ENCODE measurements around the gene BCKDHA.
A peak's percentile ranks its signal among the peaks of the same experiment; 100 is the strongest.
"Not testable (repeated sequence)": the region's sequence is repeated elsewhere in the genome, so short reads cannot be mapped to it uniquely, and the experiment has no call there.

The BCKDHA gene

GRCh38 chr19:41443813-41444455, 46.3 kb downstream of the BCKDHA start:
- DNase-seq (ENCODE audit: low read depth in 2 of 2) = no peak

- DNase-seq (ENCODE audit: low read depth in 2 of 2) = no peak
Measured at GRCh38 chr19:41445575-41445974, 48.0 kb downstream of the BCKDHA start.

- no peak for DNase-seq (ENCODE audit: low read depth in 2 of 2)
Measured at GRCh38 chr19:41447732-41448332, 50.2 kb downstream of the BCKDHA start.

- DNase-seq (ENCODE audit: low read depth in 2 of 2) = peak; percentile 60 to 64
Measured at GRCh38 chr19:41449079-41449864, 51.7 kb downstream of the BCKDHA start.

DNA sequence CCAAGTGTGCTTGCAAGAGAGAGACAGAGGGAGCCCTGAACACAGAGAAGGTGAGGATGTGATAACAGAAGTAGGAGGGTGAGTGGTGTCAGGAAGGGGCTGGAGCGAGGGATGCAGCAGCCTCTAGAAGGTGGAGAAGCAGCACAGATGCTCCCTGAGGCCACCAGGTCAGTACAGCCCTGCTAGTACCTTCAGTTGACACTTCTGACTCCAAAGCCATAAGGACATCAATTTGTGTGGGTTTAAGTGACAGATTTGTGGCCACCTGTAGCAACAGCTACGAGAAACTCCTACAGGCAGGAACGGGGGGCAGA, 52.2 kb downstream of the BCKDHA start:
- DNase-seq (ENCODE audit: low read depth in 2 of 2) = no peak

- no peak for DNase-seq (ENCODE audit: low read depth in 2 of 2)
Measured at GRCh38 chr19:41452584-41453275, 55.1 kb downstream of the BCKDHA start.

GRCh38 chr19:41455936-41456335, 58.3 kb downstream of the BCKDHA start:
- DNase-seq (ENCODE audit: low read depth in 2 of 2) = no peak

DNA sequence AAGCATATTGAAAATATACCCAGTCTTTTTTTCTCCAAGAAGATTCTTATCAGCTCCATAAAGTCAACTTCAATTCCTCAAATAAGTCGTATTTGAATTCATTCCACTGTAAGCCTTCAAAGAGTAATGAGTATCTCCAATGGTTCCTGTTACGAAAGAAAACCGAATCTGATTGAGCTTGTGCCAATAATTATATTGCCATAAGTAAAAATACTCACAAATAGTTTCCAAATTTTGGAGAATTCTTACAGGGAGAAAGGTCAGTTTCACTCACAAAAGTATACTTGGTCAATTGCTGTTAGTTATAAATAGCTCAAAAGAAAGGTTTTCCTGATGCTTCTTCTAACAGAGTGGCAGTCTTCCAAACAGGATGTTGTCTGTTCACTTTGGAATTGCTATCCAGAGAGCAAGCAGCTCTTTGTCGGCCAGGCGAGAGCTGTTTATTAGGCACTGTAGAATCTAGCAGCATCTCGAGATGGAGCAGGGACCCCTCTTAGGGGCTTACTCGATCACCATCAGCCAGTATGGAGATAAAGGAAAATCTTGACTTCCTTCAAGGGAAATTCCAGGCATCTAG, 58.8 kb downstream of the BCKDHA start:
- no peak for DNase-seq (ENCODE audit: low read depth in 2 of 2)

GRCh38 chr19:41457241-41457640, 59.6 kb downstream of the BCKDHA start:
- DNase-seq (ENCODE audit: low read depth in 2 of 2) = no peak

- no peak for DNase-seq (ENCODE audit: low read depth in 2 of 2)
Measured at GRCh38 chr19:41462497-41462896, 64.9 kb downstream of the BCKDHA start.

DNA sequence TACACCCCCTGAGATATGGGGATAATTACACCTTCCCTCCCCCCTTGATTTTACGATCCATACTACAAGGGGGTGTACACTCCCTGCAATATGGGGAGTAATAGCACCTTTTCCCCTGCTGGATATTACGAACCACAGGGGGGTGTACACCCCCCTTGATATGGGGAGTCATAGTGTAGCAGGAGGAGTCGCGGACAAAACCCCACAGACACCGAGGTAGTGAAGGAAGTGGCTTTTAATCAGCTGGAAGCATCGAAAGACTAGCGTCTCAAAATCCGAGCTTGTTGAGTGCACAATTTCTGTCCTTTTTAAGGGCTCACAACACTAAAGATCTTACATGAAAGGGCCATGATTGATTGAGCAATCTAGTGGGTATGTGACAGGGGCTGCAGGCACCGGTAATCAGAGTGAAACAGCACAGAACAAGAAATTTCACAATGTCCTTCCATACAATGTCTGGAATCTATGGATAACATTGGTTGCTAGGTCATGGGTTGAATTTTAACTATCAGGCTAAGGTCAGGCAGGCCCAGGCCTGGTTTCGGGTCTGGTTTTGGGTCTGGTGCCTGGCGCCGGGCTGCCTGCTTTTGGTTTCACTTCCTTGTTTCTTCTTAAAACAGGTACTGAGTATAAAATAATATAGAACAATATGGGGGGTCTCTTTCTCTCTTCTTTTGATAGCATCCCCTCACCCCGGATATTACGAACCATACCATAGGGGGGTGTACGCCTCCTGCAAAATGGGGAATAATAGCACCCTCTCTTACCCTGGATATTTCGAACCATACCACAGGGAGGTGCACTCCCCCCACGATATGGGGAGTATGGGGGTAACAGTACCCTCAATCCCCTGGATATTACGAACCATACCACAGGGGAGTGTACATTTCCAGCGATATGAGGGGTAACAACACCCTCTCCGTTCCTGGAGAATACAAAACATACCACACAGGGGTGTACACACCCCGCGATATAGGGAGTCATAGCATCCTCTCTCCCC, 65.9 kb downstream of the BCKDHA start:
- not testable (repeated sequence) for DNase-seq (ENCODE audit: low read depth in 2 of 2)
